OCI-LY7 (cell line): Measurements from ENCODE around the gene SLC26A4. TPM values are rescaled to one million over a fixed set of nuclear protein-coding genes. Genes with fewer than 3 reads are reported as not detected.

Experiments used
- BruUV-seq: library from RNA; stranded (reverse); fragments of 400-500 nt; replicated peaks from 2 replicates; lab custom pipeline; 2021; lab: Mats Ljungman, UMichigan
- CTCF ChIA-PET: fragments of 300-600 bp; sonication (Branson Sonifier 250); formaldehyde crosslinking; loops from one replicate; lab custom pipeline; 2022; ENCODE audit warnings: antibody characterized with exemption; ENCODE audit not compliant: unreplicated experiment; lab: Charles Lee
- POLR2A ChIA-PET: fragments of 300-600 bp; sonication (Branson Sonifier 250); formaldehyde crosslinking; loops from one replicate; lab custom pipeline; 2022; ENCODE audit warnings: antibody characterized with exemption; lab: Charles Lee
- DNase-seq: peaks from one replicate; pipeline ENCODE4 v3.0.0-alpha.2; 2015; ENCODE audit warnings: low spot score
- H2AFZ ChIP-seq: fragments of 200-600 bp; sonication (generic), shearing (Covaris generic); 2 replicates; pipeline ENCODE4 v1.6.1; 2014; ENCODE audit warnings: mild to moderate bottlenecking, antibody characterized with exemption, low read length, moderate library complexity
- H3K27ac ChIP-seq: fragments of 200-600 bp; sonication (generic); 2 replicates; pipeline ENCODE4 v1.5.1; 2014; ENCODE audit warnings: mixed run types, low read depth, mild to moderate bottlenecking, moderate library complexity, low read length, inconsistent platforms; ENCODE audit not compliant: poor library complexity, severe bottlenecking
- H3K36me3 ChIP-seq: fragments of 200-600 bp; sonication (generic); 2 replicates; pipeline ENCODE4 v1.6.1; 2014; ENCODE audit warnings: mild to moderate bottlenecking, antibody characterized with exemption, low read length, moderate library complexity, mixed read lengths; ENCODE audit not compliant: insufficient read depth
- H3K4me1 ChIP-seq: fragments of 200-600 bp; sonication (generic); 2 replicates; pipeline ENCODE4 v1.5.1; 2014; ENCODE audit warnings: mild to moderate bottlenecking, low read length; ENCODE audit not compliant: insufficient read depth, poor library complexity, severe bottlenecking
- H3K4me2 ChIP-seq: fragments of 200-600 bp; sonication (generic); 2 replicates; pipeline ENCODE4 v1.6.1; 2014; ENCODE audit warnings: mild to moderate bottlenecking, low read length
- H3K4me3 ChIP-seq: fragments of 200-600 bp; sonication (generic); 2 replicates; pipeline ENCODE4 v1.5.1; 2014; ENCODE audit warnings: mild to moderate bottlenecking, low read depth, low read length; ENCODE audit not compliant: poor library complexity, severe bottlenecking
- H3K79me2 ChIP-seq: fragments of 200-600 bp; sonication (generic); 2 replicates; pipeline ENCODE4 v1.6.1; 2016; ENCODE audit warnings: low read depth, mild to moderate bottlenecking, low read length, moderate library complexity, mixed read lengths; ENCODE audit not compliant: insufficient read depth
- H3K9me2 ChIP-seq: fragments of 200-600 bp; sonication (generic); 2 replicates; pipeline ENCODE4 v1.6.1; 2016; ENCODE audit warnings: mild to moderate bottlenecking, low read length, mixed read lengths; ENCODE audit not compliant: insufficient read depth
- H3K9me3 ChIP-seq: fragments of 200-600 bp; sonication (generic); 2 replicates; pipeline ENCODE4 v1.6.1; 2014; ENCODE audit warnings: mild to moderate bottlenecking, mixed run types, low read length, mixed read lengths
- H4K20me1 ChIP-seq: fragments of 200-600 bp; sonication (generic); 2 replicates; pipeline ENCODE4 v1.6.1; 2014; ENCODE audit warnings: mild to moderate bottlenecking, antibody characterized with exemption, low read length, moderate library complexity, mixed read lengths; ENCODE audit not compliant: insufficient read depth
- EZH2phosphoT487 ChIP-seq: fragments of 200-600 bp; sonication (generic); IDR thresholded peaks from 2 replicates; pipeline ENCODE4 v1.6.1; 2018; ENCODE audit warnings: low read depth, borderline replicate concordance, mild to moderate bottlenecking, mixed run types, antibody characterized with exemption, low read length, moderate library complexity, mixed read lengths
- intact Hi-C: fragments of 100-400 bp; cut with micrococcal nuclease; formaldehyde crosslinking; loops from one replicate; pipeline ENCODE4 v1.10.0; 2022; ENCODE audit not compliant: unreplicated experiment
- total RNA-seq, 2 experiments: library from RNA; depleted of rRNA in 1 of 2; stranded (reverse); fragments of >200 nt in 1 of 2; shearing (Covaris generic) in 1 of 2; gene quantifications; 2 replicates each; pipeline ENCODE4 v1.2.3, GENCODE V29; 2014 to 2022
- TF ChIP-seq, protein P1 (sequence below): fragments of 200-600 bp; sonication (generic); conservative IDR thresholded peaks from 2 replicates; pipeline ENCODE4 v1.5.1; 2014; ENCODE audit warnings: mild to moderate bottlenecking, antibody characterized with exemption, low read length, moderate library complexity, mixed read lengths

The SLC26A4 gene
- total RNA-seq, 2 experiments from 2014 or later = 0.27 TPM; not detected in 1

- TF ChIP-seq, protein P1, sequence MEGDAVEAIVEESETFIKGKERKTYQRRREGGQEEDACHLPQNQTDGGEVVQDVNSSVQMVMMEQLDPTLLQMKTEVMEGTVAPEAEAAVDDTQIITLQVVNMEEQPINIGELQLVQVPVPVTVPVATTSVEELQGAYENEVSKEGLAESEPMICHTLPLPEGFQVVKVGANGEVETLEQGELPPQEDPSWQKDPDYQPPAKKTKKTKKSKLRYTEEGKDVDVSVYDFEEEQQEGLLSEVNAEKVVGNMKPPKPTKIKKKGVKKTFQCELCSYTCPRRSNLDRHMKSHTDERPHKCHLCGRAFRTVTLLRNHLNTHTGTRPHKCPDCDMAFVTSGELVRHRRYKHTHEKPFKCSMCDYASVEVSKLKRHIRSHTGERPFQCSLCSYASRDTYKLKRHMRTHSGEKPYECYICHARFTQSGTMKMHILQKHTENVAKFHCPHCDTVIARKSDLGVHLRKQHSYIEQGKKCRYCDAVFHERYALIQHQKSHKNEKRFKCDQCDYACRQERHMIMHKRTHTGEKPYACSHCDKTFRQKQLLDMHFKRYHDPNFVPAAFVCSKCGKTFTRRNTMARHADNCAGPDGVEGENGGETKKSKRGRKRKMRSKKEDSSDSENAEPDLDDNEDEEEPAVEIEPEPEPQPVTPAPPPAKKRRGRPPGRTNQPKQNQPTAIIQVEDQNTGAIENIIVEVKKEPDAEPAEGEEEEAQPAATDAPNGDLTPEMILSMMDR = no peak
- TF ChIP-seq EZH2phosphoT487 = no peak
- H3K9me3 ChIP-seq = no peaks in the 10 kb centered on the region
- no peaks in the 10 kb centered on the region for H3K36me3 ChIP-seq
- ChIA-PET POLR2A (interaction anchor here (0.7 to 1.8 kb wide), 3 partner anchors 12 to 142 kb away, joined by 3 to 5 read pairs (median 4); no protein-coding TSS in a partner anchor), CTCF (no interaction called here)
- no peak overlapping the region for H3K27ac ChIP-seq
- H4K20me1 ChIP-seq = no peaks in the 10 kb centered on the region
- no TSS peak for BruUV-seq
- no peaks in the 10 kb centered on the region for H3K79me2 ChIP-seq
- no peak overlapping the region for H3K4me2 ChIP-seq
- DNase-seq = no peak
- H2AFZ ChIP-seq = no peak overlapping the region
- intact Hi-C loops = no loop called here
- no peaks in the 10 kb centered on the region for H3K4me1 ChIP-seq
- no peaks in the 10 kb centered on the region for H3K9me2 ChIP-seq
- H3K4me3 ChIP-seq = no peak overlapping the region
These were observed 36.9 kb downstream of the SLC26A4 start for GRCh38 chr7:107697321-107698049.

DNA sequence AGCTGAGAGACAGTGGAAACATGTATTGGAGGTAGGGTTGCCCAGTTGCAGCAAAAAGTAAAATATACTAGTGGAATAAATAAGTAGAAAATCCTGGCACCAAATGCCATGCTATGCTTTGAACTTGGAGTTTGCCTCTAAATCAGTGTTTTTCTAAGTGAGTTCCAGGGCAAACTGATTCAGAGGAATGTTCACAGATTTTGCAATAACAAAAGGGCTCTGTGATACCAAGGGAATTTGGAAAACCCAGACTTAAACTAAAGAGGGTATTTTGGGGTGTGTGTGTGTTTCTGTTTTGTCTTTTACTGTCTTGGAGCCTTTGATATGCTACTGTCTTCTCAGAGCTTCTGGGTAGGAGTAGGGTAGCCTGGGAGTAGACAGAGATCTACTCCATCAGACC is 39.9 kb downstream of the SLC26A4 start:
- H3K9me3 ChIP-seq = no peaks in the 10 kb centered on the region
- CTCF ChIA-PET = no interaction called here
- no peaks in the 10 kb centered on the region for H3K79me2 ChIP-seq
- intact Hi-C loops = no loop called here
- no peak overlapping the region for H3K4me2 ChIP-seq
- no peaks in the 10 kb centered on the region for H4K20me1 ChIP-seq
- no peak overlapping the region for H3K27ac ChIP-seq
- DNase-seq = no peak
- no peaks in the 10 kb centered on the region for H3K36me3 ChIP-seq
- H2AFZ ChIP-seq = no peak overlapping the region
- no peaks in the 10 kb centered on the region for H3K4me1 ChIP-seq
- POLR2A ChIA-PET = interaction anchor here (0.7 kb wide), 2 partner anchors 101 to 553 kb away, joined by 3 read pairs; no protein-coding TSS in a partner anchor
- no peak for TF ChIP-seq EZH2phosphoT487
- TF ChIP-seq, protein P1 = no peak
- BruUV-seq = no TSS peak
- no peak overlapping the region for H3K4me3 ChIP-seq
- H3K9me2 ChIP-seq = no peaks in the 10 kb centered on the region

GRCh38 chr7:107701191-107701590 is 40.6 kb downstream of the SLC26A4 start:
- no peaks in the 10 kb centered on the region for H3K9me3 ChIP-seq
- H3K9me2 ChIP-seq = no peaks in the 10 kb centered on the region
- no peaks in the 10 kb centered on the region for H3K4me1 ChIP-seq
- POLR2A ChIA-PET = interaction anchor here (0.7 to 1.9 kb wide), 3 partner anchors 8 to 552 kb away, joined by 3 to 4 read pairs (median 3); no protein-coding TSS in a partner anchor
- no peak for DNase-seq
- H3K4me3 ChIP-seq = no peak overlapping the region
- TF ChIP-seq EZH2phosphoT487 = no peak
- TF ChIP-seq, protein P1 = no peak
- no peak overlapping the region for H2AFZ ChIP-seq
- CTCF ChIA-PET = no interaction called here
- H3K27ac ChIP-seq = no peak overlapping the region
- intact Hi-C loops = no loop called here
- no peaks in the 10 kb centered on the region for H3K36me3 ChIP-seq
- no peaks in the 10 kb centered on the region for H4K20me1 ChIP-seq
- no peaks in the 10 kb centered on the region for H3K79me2 ChIP-seq
- H3K4me2 ChIP-seq = no peak overlapping the region
- no TSS peak for BruUV-seq
